Liver (tissue), 3 donors: Measurements from ENCODE around the gene HIP1R.

ENCODE experiments used
- FOXA1 ChIP-seq: IDR thresholded peaks from 2 replicates; pipeline ENCODE4 v1.6.1; 2016; ENCODE audit warnings: antibody characterized with exemption
- RAD21 ChIP-seq, 2 donors: IDR thresholded peaks; 2 replicates each; pipeline ENCODE4 v1.6.1; 2016; ENCODE audit warnings: antibody characterized with exemption in 2 of 2, mild to moderate bottlenecking in 2 of 2
- TF ChIP-seq, protein P1 (sequence below): IDR thresholded peaks from 2 replicates; pipeline ENCODE4 v1.6.1; 2016; ENCODE audit warnings: antibody characterized with exemption
- TF ChIP-seq, protein P2 (sequence below): fragments of 150-350 bp; IDR thresholded peaks from 2 replicates; pipeline ENCODE4 v1.5.1; 2017; ENCODE audit warnings: improper control_type of control experiment, low read depth, low read length; ENCODE audit not compliant: missing input control
- donor health status: healthy.
- donor health status: healthy.

- TF ChIP-seq, protein P1, sequence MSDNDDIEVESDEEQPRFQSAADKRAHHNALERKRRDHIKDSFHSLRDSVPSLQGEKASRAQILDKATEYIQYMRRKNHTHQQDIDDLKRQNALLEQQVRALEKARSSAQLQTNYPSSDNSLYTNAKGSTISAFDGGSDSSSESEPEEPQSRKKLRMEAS: no peak
- TF ChIP-seq, protein P2, sequence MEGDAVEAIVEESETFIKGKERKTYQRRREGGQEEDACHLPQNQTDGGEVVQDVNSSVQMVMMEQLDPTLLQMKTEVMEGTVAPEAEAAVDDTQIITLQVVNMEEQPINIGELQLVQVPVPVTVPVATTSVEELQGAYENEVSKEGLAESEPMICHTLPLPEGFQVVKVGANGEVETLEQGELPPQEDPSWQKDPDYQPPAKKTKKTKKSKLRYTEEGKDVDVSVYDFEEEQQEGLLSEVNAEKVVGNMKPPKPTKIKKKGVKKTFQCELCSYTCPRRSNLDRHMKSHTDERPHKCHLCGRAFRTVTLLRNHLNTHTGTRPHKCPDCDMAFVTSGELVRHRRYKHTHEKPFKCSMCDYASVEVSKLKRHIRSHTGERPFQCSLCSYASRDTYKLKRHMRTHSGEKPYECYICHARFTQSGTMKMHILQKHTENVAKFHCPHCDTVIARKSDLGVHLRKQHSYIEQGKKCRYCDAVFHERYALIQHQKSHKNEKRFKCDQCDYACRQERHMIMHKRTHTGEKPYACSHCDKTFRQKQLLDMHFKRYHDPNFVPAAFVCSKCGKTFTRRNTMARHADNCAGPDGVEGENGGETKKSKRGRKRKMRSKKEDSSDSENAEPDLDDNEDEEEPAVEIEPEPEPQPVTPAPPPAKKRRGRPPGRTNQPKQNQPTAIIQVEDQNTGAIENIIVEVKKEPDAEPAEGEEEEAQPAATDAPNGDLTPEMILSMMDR: no peak
- no peak for TF ChIP-seq RAD21 (IDR thresholded peaks at IDR 0.05)
- no peak for TF ChIP-seq FOXA1
Observed at GRCh38 chr12:122861587-122861970, 26.3 kb downstream of the HIP1R start.
